Liver (tissue), 3 donors: Measurements from ENCODE around the gene DNAI2.

Experiments
- CTCF ChIP-seq: fragments of 150-350 bp; IDR thresholded peaks from 2 replicates; pipeline ENCODE4 v1.5.1; 2017; ENCODE audit warnings: improper control_type of control experiment, low read depth, low read length; ENCODE audit not compliant: missing input control
- GABPA ChIP-seq, 2 donors: IDR thresholded peaks in 1 of 2; conservative IDR thresholded peaks in 1 of 2; 2 replicates each; pipeline ENCODE4 v1.6.1; 2016; ENCODE audit warnings: antibody characterized with exemption in 2 of 2, mild to moderate bottlenecking in 1 of 2, moderate library complexity in 1 of 2
- JUND ChIP-seq, 2 donors: IDR thresholded peaks; 2 replicates each; pipeline ENCODE4 v1.6.1; 2016; ENCODE audit warnings: antibody characterized with exemption in 2 of 2
- RAD21 ChIP-seq, 2 donors: IDR thresholded peaks; 2 replicates each; pipeline ENCODE4 v1.6.1; 2016; ENCODE audit warnings: antibody characterized with exemption in 2 of 2, mild to moderate bottlenecking in 2 of 2
- TAF1 ChIP-seq: conservative IDR thresholded peaks from 2 replicates; pipeline ENCODE4 v1.6.1; 2016; ENCODE audit warnings: antibody characterized with exemption, mild to moderate bottlenecking
- TF ChIP-seq, protein P1 (sequence below): IDR thresholded peaks from 2 replicates; pipeline ENCODE4 v1.6.1; 2016; ENCODE audit warnings: antibody characterized with exemption
- TF ChIP-seq, protein P2 (sequence below): IDR thresholded peaks from 2 replicates; pipeline ENCODE4 v1.6.1; 2016; ENCODE audit warnings: antibody characterized with exemption
- donor health status: healthy.
- donor health status: healthy.

- TF ChIP-seq CTCF (no peak), TAF1 (no peak), GABPA (IDR thresholded peaks at IDR 0.05 in 1 of 2, conservative IDR thresholded peaks at IDR 0.05 in 1 of 2) (no peak), RAD21 (IDR thresholded peaks at IDR 0.05) (no peak), JUND (IDR thresholded peaks at IDR 0.05) (no peak)
- TF ChIP-seq, protein P1, sequence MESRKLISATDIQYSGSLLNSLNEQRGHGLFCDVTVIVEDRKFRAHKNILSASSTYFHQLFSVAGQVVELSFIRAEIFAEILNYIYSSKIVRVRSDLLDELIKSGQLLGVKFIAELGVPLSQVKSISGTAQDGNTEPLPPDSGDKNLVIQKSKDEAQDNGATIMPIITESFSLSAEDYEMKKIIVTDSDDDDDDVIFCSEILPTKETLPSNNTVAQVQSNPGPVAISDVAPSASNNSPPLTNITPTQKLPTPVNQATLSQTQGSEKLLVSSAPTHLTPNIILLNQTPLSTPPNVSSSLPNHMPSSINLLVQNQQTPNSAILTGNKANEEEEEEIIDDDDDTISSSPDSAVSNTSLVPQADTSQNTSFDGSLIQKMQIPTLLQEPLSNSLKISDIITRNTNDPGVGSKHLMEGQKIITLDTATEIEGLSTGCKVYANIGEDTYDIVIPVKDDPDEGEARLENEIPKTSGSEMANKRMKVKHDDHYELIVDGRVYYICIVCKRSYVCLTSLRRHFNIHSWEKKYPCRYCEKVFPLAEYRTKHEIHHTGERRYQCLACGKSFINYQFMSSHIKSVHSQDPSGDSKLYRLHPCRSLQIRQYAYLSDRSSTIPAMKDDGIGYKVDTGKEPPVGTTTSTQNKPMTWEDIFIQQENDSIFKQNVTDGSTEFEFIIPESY: no peak
- TF ChIP-seq, protein P2, sequence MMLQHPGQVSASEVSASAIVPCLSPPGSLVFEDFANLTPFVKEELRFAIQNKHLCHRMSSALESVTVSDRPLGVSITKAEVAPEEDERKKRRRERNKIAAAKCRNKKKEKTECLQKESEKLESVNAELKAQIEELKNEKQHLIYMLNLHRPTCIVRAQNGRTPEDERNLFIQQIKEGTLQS: no peak
Measured at GRCh38 chr17:74271901-74272561, 2.0 kb upstream of the DNAI2 start.
